Neutrophil (primary cell): ENCODE data around the gene GNA12.

Experiments
- H3K27ac ChIP-seq: fragments of 200-600 bp; sonication (generic); 2 replicates; pipeline ENCODE4 v1.5.1; 2016; ENCODE audit warnings: mild to moderate bottlenecking, moderate library complexity
- H3K27me3 ChIP-seq: fragments of 200-600 bp; sonication (generic); 2 replicates; pipeline ENCODE4 v1.6.0; 2016; ENCODE audit warnings: mild to moderate bottlenecking
- H3K36me3 ChIP-seq: fragments of 200-600 bp; sonication (generic); 2 replicates; pipeline ENCODE4 v1.5.1; 2017
- H3K4me1 ChIP-seq, 2 experiments: fragments of 200-600 bp in 1 of 2; sonication (generic) in 1 of 2; 1 replicate in 1 of 2; 2 replicates in 1 of 2; pipeline versions ENCODE4 v1.5.1 to v1.6.1; 2013 to 2016; ENCODE audit warnings: low read depth in 1 of 2, low read length in 1 of 2, mild to moderate bottlenecking in 1 of 2, moderate library complexity in 1 of 2; ENCODE audit not compliant: control insufficient read depth in 1 of 2, insufficient read depth in 1 of 2
- H3K4me3 ChIP-seq, 2 experiments: fragments of 200-600 bp in 1 of 2; sonication (generic) in 1 of 2; 1 replicate in 1 of 2; 2 replicates in 1 of 2; pipeline ENCODE4 v1.5.1; 2013 to 2016; ENCODE audit warnings: low read depth in 1 of 2, low read length in 1 of 2, mild to moderate bottlenecking in 1 of 2, moderate library complexity in 1 of 2
- H3K9me3 ChIP-seq: fragments of 200-600 bp; sonication (generic); 2 replicates; pipeline ENCODE4 v1.5.1; 2016
- TF ChIP-seq, protein P1 (sequence below): fragments of 200-600 bp; sonication (generic); IDR thresholded peaks from 2 replicates; pipeline ENCODE4 v1.5.1; 2016; ENCODE audit warnings: antibody characterized with exemption

Gene GNA12

DNA sequence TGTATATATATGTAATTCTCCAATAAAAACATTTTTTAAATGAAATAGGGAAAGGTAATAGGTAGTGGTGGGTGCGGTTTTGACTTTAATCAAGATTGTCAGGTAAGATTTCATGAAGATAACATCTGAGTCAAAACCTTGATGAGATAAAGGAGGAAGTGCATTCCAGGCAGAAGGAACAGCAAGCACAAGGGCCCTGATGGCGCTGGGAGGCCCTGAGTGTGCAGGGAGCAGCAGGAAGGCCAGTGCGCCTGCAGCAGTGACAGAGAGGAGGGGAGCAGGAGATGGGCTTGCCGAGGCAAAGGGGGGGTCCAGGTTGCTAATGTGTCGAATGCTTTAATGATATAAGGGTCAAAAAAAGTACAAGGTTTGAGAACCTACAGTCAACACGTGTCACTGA is 69.8 kb downstream of the GNA12 start:
- TF ChIP-seq, protein P1, sequence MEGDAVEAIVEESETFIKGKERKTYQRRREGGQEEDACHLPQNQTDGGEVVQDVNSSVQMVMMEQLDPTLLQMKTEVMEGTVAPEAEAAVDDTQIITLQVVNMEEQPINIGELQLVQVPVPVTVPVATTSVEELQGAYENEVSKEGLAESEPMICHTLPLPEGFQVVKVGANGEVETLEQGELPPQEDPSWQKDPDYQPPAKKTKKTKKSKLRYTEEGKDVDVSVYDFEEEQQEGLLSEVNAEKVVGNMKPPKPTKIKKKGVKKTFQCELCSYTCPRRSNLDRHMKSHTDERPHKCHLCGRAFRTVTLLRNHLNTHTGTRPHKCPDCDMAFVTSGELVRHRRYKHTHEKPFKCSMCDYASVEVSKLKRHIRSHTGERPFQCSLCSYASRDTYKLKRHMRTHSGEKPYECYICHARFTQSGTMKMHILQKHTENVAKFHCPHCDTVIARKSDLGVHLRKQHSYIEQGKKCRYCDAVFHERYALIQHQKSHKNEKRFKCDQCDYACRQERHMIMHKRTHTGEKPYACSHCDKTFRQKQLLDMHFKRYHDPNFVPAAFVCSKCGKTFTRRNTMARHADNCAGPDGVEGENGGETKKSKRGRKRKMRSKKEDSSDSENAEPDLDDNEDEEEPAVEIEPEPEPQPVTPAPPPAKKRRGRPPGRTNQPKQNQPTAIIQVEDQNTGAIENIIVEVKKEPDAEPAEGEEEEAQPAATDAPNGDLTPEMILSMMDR = no peak
- no peaks in the 10 kb centered on the region for H3K9me3 ChIP-seq
- no peak overlapping the region for H3K4me3 ChIP-seq
- H3K27me3 ChIP-seq = no peaks in the 10 kb centered on the region
- no peak overlapping the region for H3K27ac ChIP-seq
- no peaks in the 10 kb centered on the region for H3K36me3 ChIP-seq
- H3K4me1 ChIP-seq = no peaks in the 10 kb centered on the region

DNA sequence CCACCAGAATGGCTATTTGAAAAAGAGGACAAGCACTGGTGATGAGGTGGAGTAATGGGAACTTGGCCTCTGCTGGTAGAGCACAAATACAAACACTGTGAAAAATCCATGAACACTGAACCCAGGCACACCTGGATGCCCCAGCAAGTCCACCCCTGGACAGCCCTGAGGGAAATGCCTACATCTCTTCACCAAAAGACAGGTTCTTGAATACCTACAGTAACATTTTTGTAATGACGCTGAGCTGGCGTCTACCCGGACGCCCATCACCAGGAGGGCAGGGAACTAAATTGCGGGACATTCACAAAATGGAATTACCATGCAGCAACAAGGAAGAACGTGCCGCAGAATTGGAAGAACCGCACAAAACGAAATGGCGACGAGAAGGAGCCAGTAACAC is 70.5 kb downstream of the GNA12 start:
- Histone ChIP-seq H3K4me3 (no peak overlapping the region), H3K27me3 (no peaks in the 10 kb centered on the region), H3K27ac (no peak overlapping the region), H3K4me1 (no peaks in the 10 kb centered on the region), H3K9me3 (no peaks in the 10 kb centered on the region), H3K36me3 (no peaks in the 10 kb centered on the region)
- TF ChIP-seq, protein P1 = no peak

DNA sequence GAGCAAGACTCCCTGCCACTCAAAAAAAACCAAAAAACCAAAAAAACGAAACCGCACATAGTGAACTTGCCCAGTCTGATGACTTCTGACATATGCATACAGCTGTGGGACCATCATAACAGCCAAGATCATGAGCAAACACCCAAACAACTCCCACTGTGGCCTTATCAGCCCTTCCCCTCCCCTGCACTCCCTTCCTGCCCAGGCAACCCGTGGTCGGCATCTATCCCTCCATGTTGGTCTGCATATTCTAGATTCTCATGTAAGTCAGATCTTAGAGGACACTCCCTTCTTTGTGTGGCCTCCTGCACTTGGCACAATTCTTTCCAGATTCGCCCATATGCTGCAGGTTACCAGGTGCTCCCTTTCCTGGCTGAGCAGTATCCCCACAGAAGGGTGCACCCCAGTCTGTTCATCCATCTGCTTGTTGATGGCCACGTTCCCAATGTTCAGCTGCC is 72.8 kb downstream of the GNA12 start:
- Histone ChIP-seq H3K4me3 (no peak overlapping the region), H3K27ac (no peak overlapping the region), H3K9me3 (no peaks in the 10 kb centered on the region), H3K36me3 (no peaks in the 10 kb centered on the region), H3K27me3 (no peaks in the 10 kb centered on the region), H3K4me1 (no peaks in the 10 kb centered on the region)
- TF ChIP-seq, protein P1 = no peak

DNA sequence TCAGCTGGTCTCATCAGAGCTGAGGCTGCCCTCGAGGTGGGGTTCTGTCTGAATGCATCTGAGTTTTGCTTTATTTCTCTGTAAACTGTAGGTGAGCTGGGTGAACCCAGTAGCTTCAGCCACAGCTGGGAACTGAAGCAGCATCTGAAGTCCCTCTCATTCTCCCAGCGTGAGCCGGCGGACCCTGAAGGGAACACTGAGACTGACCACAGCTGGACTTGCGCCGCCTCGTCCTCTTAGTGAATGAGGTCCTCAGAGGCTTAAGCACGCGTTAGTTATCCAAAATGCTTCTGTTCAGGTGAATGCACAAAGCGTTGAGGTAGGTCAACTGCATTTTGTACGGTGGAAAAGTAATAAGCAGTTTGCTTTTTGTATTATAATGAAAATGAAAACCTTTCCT is 79.5 kb downstream of the GNA12 start:
- H3K36me3 ChIP-seq = no peaks in the 10 kb centered on the region
- no peaks in the 10 kb centered on the region for H3K4me1 ChIP-seq
- H3K27ac ChIP-seq = no peak overlapping the region
- H3K9me3 ChIP-seq = no peaks in the 10 kb centered on the region
- H3K4me3 ChIP-seq = no peak overlapping the region
- TF ChIP-seq, protein P1 = no peak
- H3K27me3 ChIP-seq = no peaks in the 10 kb centered on the region

DNA sequence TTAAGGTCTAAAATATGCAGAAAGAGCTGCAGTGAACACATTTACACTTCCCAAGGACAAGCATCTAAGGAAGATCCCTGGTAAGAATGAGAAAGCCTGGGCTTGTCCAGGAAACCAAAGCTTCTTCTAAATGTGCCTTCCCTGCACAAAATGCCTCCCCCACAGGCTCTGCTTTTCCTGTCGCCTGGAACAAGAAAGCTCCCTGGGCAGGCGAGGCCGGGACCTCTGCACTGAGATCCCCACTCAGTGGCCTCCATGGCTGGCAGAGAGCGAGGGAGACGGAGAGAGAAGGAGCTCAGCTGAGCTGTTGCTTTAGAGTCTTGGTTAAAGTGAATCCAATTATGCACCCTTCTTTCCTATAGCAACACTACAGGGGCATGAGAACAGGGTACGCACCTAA is 80.5 kb downstream of the GNA12 start:
- H3K9me3 ChIP-seq = no peaks in the 10 kb centered on the region
- H3K4me1 ChIP-seq = no peaks in the 10 kb centered on the region
- H3K36me3 ChIP-seq = no peaks in the 10 kb centered on the region
- H3K27me3 ChIP-seq = no peaks in the 10 kb centered on the region
- H3K27ac ChIP-seq = no peak overlapping the region
- H3K4me3 ChIP-seq = no peak overlapping the region
- TF ChIP-seq, protein P1 = no peak
